Stimulated activated CD8-positive, alpha-beta memory T cell treated with anti-CD3 and anti-CD28 coated beads, Interleukin-2, amount 100 ng/mL, for 48 hours (primary cell): ENCODE results near the gene PTX3.

Experiments used
- DNase-seq, 2 donors: peaks; one replicate each; pipeline ENCODE4 v3.0.0-alpha.2; 2020; ENCODE audit warnings: low read depth in 2 of 2

The PTX3 gene

GRCh38 chr3:157423337-157423736 is 13.3 kb upstream of the PTX3 start:
- DNase-seq: no peak

- no peak for DNase-seq
Measured at GRCh38 chr3:157427901-157428300, 8.7 kb upstream of the PTX3 start.

GRCh38 chr3:157428853-157429252 is 7.8 kb upstream of the PTX3 start:
- DNase-seq: no peak

GRCh38 chr3:157429708-157430107 is 6.9 kb upstream of the PTX3 start:
- DNase-seq: no peak

GRCh38 chr3:157438194-157438730 is 1.6 kb downstream of the PTX3 start:
- no peak for DNase-seq

GRCh38 chr3:157441102-157441624 is 4.5 kb downstream of the PTX3 start:
- no peak for DNase-seq

GRCh38 chr3:157442729-157443128 is 6.1 kb downstream of the PTX3 start:
- no peak for DNase-seq

- DNase-seq: no peak
Measured at GRCh38 chr3:157443905-157444796, 7.5 kb downstream of the PTX3 start.

- no peak for DNase-seq
Measured at GRCh38 chr3:157444797-157445184, 8.1 kb downstream of the PTX3 start.

- no peak for DNase-seq
Measured at GRCh38 chr3:157445857-157446256, 9.2 kb downstream of the PTX3 start.

- DNase-seq: no peak
Measured at GRCh38 chr3:157447026-157447694, 10.5 kb downstream of the PTX3 start.

GRCh38 chr3:157452097-157452496 is 15.4 kb downstream of the PTX3 start:
- no peak for DNase-seq

- DNase-seq: no peak
Measured at GRCh38 chr3:157453824-157454223, 17.2 kb downstream of the PTX3 start.

- DNase-seq: no peak
Measured at GRCh38 chr3:157459706-157460105, 23.1 kb downstream of the PTX3 start.

- DNase-seq: no peak
Measured at GRCh38 chr3:157460253-157460652, 23.6 kb downstream of the PTX3 start.

- no peak for DNase-seq
Measured at GRCh38 chr3:157463816-157464215, 27.2 kb downstream of the PTX3 start.

GRCh38 chr3:157464321-157464720 is 27.7 kb downstream of the PTX3 start:
- DNase-seq: no peak

GRCh38 chr3:157465741-157466140 is 29.1 kb downstream of the PTX3 start:
- DNase-seq: no peak

GRCh38 chr3:157467200-157467599 is 30.6 kb downstream of the PTX3 start:
- no peak for DNase-seq

GRCh38 chr3:157469561-157470294 is 33.1 kb downstream of the PTX3 start:
- DNase-seq: no peak

- DNase-seq: no peak
Measured at GRCh38 chr3:157471064-157471463, 34.4 kb downstream of the PTX3 start.

GRCh38 chr3:157472648-157473047 is 36.0 kb downstream of the PTX3 start:
- no peak for DNase-seq
